HEK293 (cell line): ENCODE measurements around the gene DNAH6.
A peak's percentile ranks its signal among the peaks of the same experiment; 100 is the strongest.

Experiments used
- CTCF ChIA-PET: fragments of 350-600 bp; formaldehyde crosslinking; extraction: SDS; loops from one replicate; lab custom pipeline; 2021; ENCODE audit warnings: antibody characterized with exemption; lab: Yijun Ruan, JAX
- POLR2A ChIA-PET: fragments of 300-600 bp; formaldehyde crosslinking; extraction: SDS; loops from one replicate; lab custom pipeline; 2020; ENCODE audit warnings: antibody characterized with exemption, inconsistent platforms; lab: Yijun Ruan, JAX
- H3K27ac ChIP-seq: fragments of 200-500 bp; sonication (Bioruptor generic); 2 replicates; pipeline ENCODE4 v1.5.1; 2014; ENCODE audit warnings: low read depth, low read length, control low read depth, inconsistent platforms; ENCODE audit errors: extremely low read depth
- H3K36me3 ChIP-seq, 2 experiments: fragments of 200-500 bp in 1 of 2; sonication (Bioruptor generic) in 1 of 2; 1 replicate in 1 of 2; 2 replicates in 1 of 2; pipeline ENCODE4 v1.5.1; 2014 to 2017; ENCODE audit warnings: inconsistent platforms in 2 of 2, low read length in 2 of 2; ENCODE audit not compliant: control insufficient read depth in 2 of 2, insufficient read depth in 1 of 2
- H3K4me1 ChIP-seq: fragments of 200-500 bp; sonication (Bioruptor generic); 2 replicates; pipeline ENCODE4 v1.5.1; 2014; ENCODE audit warnings: mild to moderate bottlenecking, low read length, inconsistent platforms; ENCODE audit not compliant: control insufficient read depth, insufficient read depth
- H3K4me3 ChIP-seq: 2 replicates; pipeline ENCODE4 v1.5.1; 2011; ENCODE audit warnings: low read depth, mild to moderate bottlenecking, control low read depth, low read length, moderate library complexity
- H3K9me3 ChIP-seq: fragments of 200-500 bp; sonication (Bioruptor generic); 2 replicates; pipeline ENCODE4 v1.5.1; 2014; ENCODE audit warnings: low read depth, low read length, inconsistent platforms; ENCODE audit not compliant: control insufficient read depth, insufficient read depth
- KLF7 ChIP-seq: fragments of 450-650 bp; formaldehyde crosslinking; IDR thresholded peaks from 2 replicates; pipeline ENCODE4 v1.5.1; 2016; ENCODE audit warnings: missing biosample characterization, missing genetic modification characterization, borderline replicate concordance
- MYNN ChIP-seq: fragments of 450-650 bp; formaldehyde crosslinking; IDR thresholded peaks from 2 replicates; pipeline ENCODE4 v1.5.1; 2016; ENCODE audit warnings: missing biosample characterization, missing genetic modification characterization, borderline replicate concordance
- MZF1 ChIP-seq: fragments of 450-650 bp; formaldehyde crosslinking; IDR thresholded peaks from 2 replicates; pipeline ENCODE4 v1.5.1; 2017; ENCODE audit warnings: missing biosample characterization, missing genetic modification characterization, borderline replicate concordance
- REPIN1 ChIP-seq: fragments of 450-650 bp; formaldehyde crosslinking; IDR thresholded peaks from 2 replicates; pipeline ENCODE4 v1.5.1; 2017; ENCODE audit warnings: missing biosample characterization, missing genetic modification characterization, low read depth
- SP3 ChIP-seq: fragments of 450-650 bp; formaldehyde crosslinking; IDR thresholded peaks from 2 replicates; pipeline ENCODE4 v1.5.1; 2016; ENCODE audit warnings: missing biosample characterization, missing genetic modification characterization
- ZNF121 ChIP-seq: fragments of 450-650 bp; formaldehyde crosslinking; IDR thresholded peaks from 2 replicates; pipeline ENCODE4 v1.5.1; 2016; ENCODE audit warnings: missing biosample characterization, missing genetic modification characterization
- ZNF16 ChIP-seq: fragments of 450-650 bp; formaldehyde crosslinking; IDR thresholded peaks from 2 replicates; pipeline ENCODE4 v1.5.1; 2016; ENCODE audit warnings: low read depth, missing biosample characterization, missing genetic modification characterization
- ZNF274 ChIP-seq, 2 experiments: fragments of 200-500 bp in 1 of 2; fragments of 450-650 bp in 1 of 2; sonication (Bioruptor generic) in 1 of 2; formaldehyde crosslinking in 1 of 2; IDR thresholded peaks; 2 replicates each; pipeline versions ENCODE4 v1.5.1 to v1.6.1; 2014 to 2016; ENCODE audit warnings: borderline replicate concordance in 1 of 2, inconsistent platforms in 1 of 2, low read length in 1 of 2, missing biosample characterization in 1 of 2, missing genetic modification characterization in 1 of 2
- ZNF292 ChIP-seq: fragments of 450-650 bp; formaldehyde crosslinking; IDR thresholded peaks from 2 replicates; pipeline ENCODE4 v1.5.1; 2016; ENCODE audit warnings: low read depth, missing biosample characterization, missing genetic modification characterization, borderline replicate concordance
- ZNF302 ChIP-seq: fragments of 450-650 bp; formaldehyde crosslinking; IDR thresholded peaks from 2 replicates; pipeline ENCODE4 v1.5.1; 2016; ENCODE audit warnings: missing biosample characterization, missing genetic modification characterization, low read depth
- ZNF391 ChIP-seq: fragments of 450-650 bp; formaldehyde crosslinking; IDR thresholded peaks from 2 replicates; pipeline ENCODE4 v1.5.1; 2016; ENCODE audit warnings: low read depth, missing biosample characterization, missing genetic modification characterization, borderline replicate concordance
- ZNF48 ChIP-seq: fragments of 450-650 bp; formaldehyde crosslinking; IDR thresholded peaks from 2 replicates; pipeline ENCODE4 v1.5.1; 2016; ENCODE audit warnings: missing biosample characterization, missing genetic modification characterization
- ZNF548 ChIP-seq: fragments of 450-650 bp; formaldehyde crosslinking; IDR thresholded peaks from 2 replicates; pipeline ENCODE4 v1.5.1; 2016; ENCODE audit warnings: missing biosample characterization, missing genetic modification characterization
- ZNF549 ChIP-seq: fragments of 450-650 bp; IDR thresholded peaks from 2 replicates; pipeline ENCODE4 v1.5.1; 2018; ENCODE audit warnings: missing biosample characterization, missing genetic modification characterization, mild to moderate bottlenecking, inconsistent platforms, moderate library complexity
- ZNF596 ChIP-seq: fragments of 450-650 bp; IDR thresholded peaks from 2 replicates; pipeline ENCODE4 v1.5.0; 2018; ENCODE audit warnings: missing biosample characterization, mild to moderate bottlenecking, missing genetic modification characterization, moderate library complexity
- ZNF626 ChIP-seq: fragments of 450-650 bp; sonication (Bioruptor Pico); formaldehyde crosslinking; IDR thresholded peaks from 2 replicates; pipeline ENCODE4 v1.5.1; 2018; ENCODE audit warnings: missing biosample characterization, missing genetic modification characterization, inconsistent platforms
- ZNF654 ChIP-seq: fragments of 450-650 bp; formaldehyde crosslinking; IDR thresholded peaks from 2 replicates; pipeline ENCODE4 v1.5.1; 2016; ENCODE audit warnings: low read depth, missing biosample characterization, missing genetic modification characterization
- ZNF677 ChIP-seq: fragments of 450-650 bp; IDR thresholded peaks from 2 replicates; pipeline ENCODE4 v1.5.0; 2018; ENCODE audit warnings: missing biosample characterization, mild to moderate bottlenecking, missing genetic modification characterization, moderate library complexity
- ZNF747 ChIP-seq: fragments of 450-650 bp; formaldehyde crosslinking; IDR thresholded peaks from 2 replicates; pipeline ENCODE4 v1.5.1; 2016; ENCODE audit warnings: missing biosample characterization, missing genetic modification characterization
- ZNF791 ChIP-seq: fragments of 450-650 bp; formaldehyde crosslinking; IDR thresholded peaks from 2 replicates; pipeline ENCODE4 v1.5.1; 2016; ENCODE audit warnings: missing biosample characterization, missing genetic modification characterization
- ZNF837 ChIP-seq: fragments of 450-650 bp; formaldehyde crosslinking; IDR thresholded peaks from 2 replicates; pipeline ENCODE4 v1.5.1; 2016; ENCODE audit warnings: missing biosample characterization, missing genetic modification characterization
- ZXDB ChIP-seq: fragments of 450-650 bp; formaldehyde crosslinking; IDR thresholded peaks from 2 replicates; pipeline ENCODE4 v1.5.1; 2016; ENCODE audit warnings: missing biosample characterization, missing genetic modification characterization
- TF ChIP-seq, protein P1 (sequence below): fragments of 450-650 bp; formaldehyde crosslinking; IDR thresholded peaks from 2 replicates; pipeline ENCODE4 v1.5.1; 2016; ENCODE audit warnings: missing biosample characterization, missing genetic modification characterization
- TF ChIP-seq, protein P2 (sequence below): fragments of 450-650 bp; formaldehyde crosslinking; IDR thresholded peaks from 2 replicates; pipeline ENCODE4 v1.5.1; 2016; ENCODE audit warnings: missing biosample characterization, missing genetic modification characterization
- TF ChIP-seq, protein P3 (sequence below): fragments of 450-650 bp; formaldehyde crosslinking; IDR thresholded peaks from 2 replicates; pipeline ENCODE4 v1.5.1; 2016; ENCODE audit warnings: missing biosample characterization, missing genetic modification characterization

DNAH6 gene

DNA sequence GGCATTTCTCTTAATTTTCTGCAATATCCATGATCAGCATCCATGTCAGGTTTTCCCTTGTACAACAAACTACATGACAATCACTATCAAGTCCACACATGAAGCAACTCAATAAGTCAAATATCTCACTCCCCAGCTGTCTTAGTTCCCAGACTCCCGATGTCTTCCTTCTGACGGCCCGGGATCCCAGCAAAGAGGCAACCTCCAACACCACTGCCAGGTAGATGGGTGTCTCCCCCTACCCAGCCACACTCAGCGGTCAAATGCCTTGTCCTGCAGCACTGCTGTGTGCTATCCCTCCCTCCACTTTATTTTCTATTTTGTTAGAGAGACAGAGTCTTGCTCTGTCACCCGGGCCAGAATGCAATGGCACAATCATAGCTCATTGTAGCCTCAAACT is 341.3 kb downstream of the DNAH6 start (continued):
- no peak for TF ChIP-seq ZNF548 (tag by site-specific recombination)
- TF ChIP-seq ZNF274 (IDR thresholded peaks at IDR 0.05; ENCODE audit: low read length), result no peak
- TF ChIP-seq ZNF274 (tag by site-specific recombination; IDR thresholded peaks at IDR 0.05; ENCODE audit: borderline replicate concordance), result no peak
- TF ChIP-seq, all 188 proteins: peak for 0

DNA sequence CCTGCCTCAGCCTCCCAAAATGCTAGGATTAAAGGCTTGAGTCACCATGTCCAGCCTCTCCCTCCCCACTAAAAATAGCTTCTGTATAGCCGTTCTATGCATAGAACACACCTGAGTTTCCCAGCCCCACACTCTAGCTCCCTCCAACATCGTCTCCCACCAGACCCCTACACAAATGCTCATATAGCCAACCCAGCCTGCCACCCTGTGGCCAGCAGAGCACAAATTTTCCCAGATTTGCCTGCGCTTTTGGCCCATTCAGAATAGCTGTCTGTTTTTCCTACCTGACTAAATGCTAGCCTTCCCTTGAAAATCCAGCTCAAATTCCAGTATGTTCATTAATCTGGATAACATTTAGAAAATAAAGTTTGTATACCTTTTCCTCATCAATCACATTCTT is 341.8 kb downstream of the DNAH6 start:
- CTCF ChIA-PET, result interaction anchor here (0.7 to 2.4 kb wide), 11 partner anchors 11 to 365 kb away, joined by 3 to 8 read pairs (median 4); no protein-coding TSS in a partner anchor
- TF ChIP-seq ZNF654, result peak; percentile 8; the same call in 1 of the 2 replicates
- no peak for TF ChIP-seq ZNF292
- Histone ChIP-seq H3K4me3 (no peak overlapping the region), H3K9me3 (no peaks in the 10 kb centered on the region), H3K27ac (no peak overlapping the region), H3K4me1 (no peaks in the 10 kb centered on the region), H3K36me3 (no peaks in the 10 kb centered on the region)
- POLR2A ChIA-PET, result no interaction called here

DNA sequence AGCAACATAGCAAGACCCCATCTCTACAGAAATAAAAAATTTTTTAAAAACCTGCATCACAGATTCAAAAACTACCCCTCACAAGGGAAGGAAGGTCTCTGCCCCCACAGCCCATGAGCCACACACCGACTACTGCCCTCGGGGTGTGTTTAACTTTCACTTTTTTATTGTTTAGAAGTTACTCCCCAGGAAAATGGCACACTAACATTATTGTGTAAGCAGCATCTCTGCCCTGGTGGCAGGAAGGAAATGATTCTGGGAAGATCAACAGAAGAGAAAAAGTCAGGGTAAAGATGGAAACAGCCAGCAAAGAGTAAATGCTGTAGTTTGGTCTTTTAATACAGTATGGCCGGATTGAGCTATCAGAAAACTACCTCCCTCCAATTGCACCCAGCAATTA is 342.6 kb downstream of the DNAH6 start:
- H3K9me3 ChIP-seq, result no peaks in the 10 kb centered on the region
- no peak for TF ChIP-seq ZXDB
- TF ChIP-seq ZNF391, result no peak
- TF ChIP-seq KLF7 (tag by site-specific recombination), result no peak
- POLR2A ChIA-PET, result no interaction called here
- H3K4me1 ChIP-seq, result no peaks in the 10 kb centered on the region
- no peaks in the 10 kb centered on the region for H3K36me3 ChIP-seq
- CTCF ChIA-PET, result interaction anchor here (1.4 to 2.4 kb wide), 2 partner anchors 17 to 118 kb away, joined by 3 to 8 read pairs; no protein-coding TSS in a partner anchor
- H3K4me3 ChIP-seq, result no peak overlapping the region
- no peak overlapping the region for H3K27ac ChIP-seq

DNA sequence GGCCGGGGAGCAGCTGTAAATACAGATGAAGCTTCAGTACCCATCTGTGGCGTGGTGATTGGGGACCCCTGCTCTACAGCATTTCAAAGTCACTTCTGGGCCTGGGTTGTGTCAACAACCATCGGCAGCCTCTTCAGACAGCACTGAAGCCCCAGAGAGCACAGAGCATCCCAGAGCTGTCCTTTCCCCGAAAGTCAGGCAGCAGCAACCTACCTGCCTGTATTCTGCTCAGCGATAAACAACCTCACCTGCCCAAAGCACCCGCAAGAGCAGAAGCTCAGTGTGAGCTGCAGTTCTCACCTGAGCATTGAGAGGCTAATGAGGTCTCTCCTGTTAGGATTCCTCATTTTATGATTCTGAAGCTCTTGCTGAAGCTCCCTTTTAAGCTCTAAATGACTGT is 345.2 kb downstream of the DNAH6 start:
- no peak overlapping the region for H3K27ac ChIP-seq
- H3K9me3 ChIP-seq, result no peaks in the 10 kb centered on the region
- H3K36me3 ChIP-seq, result no peaks in the 10 kb centered on the region
- POLR2A ChIA-PET, result no interaction called here
- no peaks in the 10 kb centered on the region for H3K4me1 ChIP-seq
- CTCF ChIA-PET, result interaction anchor here (0.6 to 1.1 kb wide), 2 partner anchors 120 to 332 kb away, joined by 3 to 4 read pairs; no protein-coding TSS in a partner anchor
- H3K4me3 ChIP-seq, result no peak overlapping the region
- TF ChIP-seq REPIN1 (tag by site-specific recombination), result no peak
- no peak for TF ChIP-seq ZNF626
- TF ChIP-seq ZNF747 (tag by site-specific recombination), result no peak
- no peak for TF ChIP-seq ZNF837 (tag by site-specific recombination)
- TF ChIP-seq ZNF121, result no peak
- no peak for TF ChIP-seq ZNF549 (tag by site-specific recombination)
- TF ChIP-seq MZF1 (tag by site-specific recombination), result no peak
- TF ChIP-seq, protein P1, sequence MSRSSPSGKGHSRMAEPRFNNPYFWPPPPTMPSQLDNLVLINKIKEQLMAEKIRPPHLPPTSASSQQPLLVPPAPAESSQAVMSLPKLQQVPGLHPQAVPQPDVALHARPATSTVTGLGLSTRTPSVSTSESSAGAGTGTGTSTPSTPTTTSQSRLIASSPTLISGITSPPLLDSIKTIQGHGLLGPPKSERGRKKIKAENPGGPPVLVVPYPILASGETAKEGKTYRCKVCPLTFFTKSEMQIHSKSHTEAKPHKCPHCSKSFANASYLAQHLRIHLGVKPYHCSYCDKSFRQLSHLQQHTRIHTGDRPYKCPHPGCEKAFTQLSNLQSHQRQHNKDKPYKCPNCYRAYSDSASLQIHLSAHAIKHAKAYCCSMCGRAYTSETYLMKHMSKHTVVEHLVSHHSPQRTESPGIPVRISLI (tag by site-specific recombination), result no peak
- TF ChIP-seq, protein P2, sequence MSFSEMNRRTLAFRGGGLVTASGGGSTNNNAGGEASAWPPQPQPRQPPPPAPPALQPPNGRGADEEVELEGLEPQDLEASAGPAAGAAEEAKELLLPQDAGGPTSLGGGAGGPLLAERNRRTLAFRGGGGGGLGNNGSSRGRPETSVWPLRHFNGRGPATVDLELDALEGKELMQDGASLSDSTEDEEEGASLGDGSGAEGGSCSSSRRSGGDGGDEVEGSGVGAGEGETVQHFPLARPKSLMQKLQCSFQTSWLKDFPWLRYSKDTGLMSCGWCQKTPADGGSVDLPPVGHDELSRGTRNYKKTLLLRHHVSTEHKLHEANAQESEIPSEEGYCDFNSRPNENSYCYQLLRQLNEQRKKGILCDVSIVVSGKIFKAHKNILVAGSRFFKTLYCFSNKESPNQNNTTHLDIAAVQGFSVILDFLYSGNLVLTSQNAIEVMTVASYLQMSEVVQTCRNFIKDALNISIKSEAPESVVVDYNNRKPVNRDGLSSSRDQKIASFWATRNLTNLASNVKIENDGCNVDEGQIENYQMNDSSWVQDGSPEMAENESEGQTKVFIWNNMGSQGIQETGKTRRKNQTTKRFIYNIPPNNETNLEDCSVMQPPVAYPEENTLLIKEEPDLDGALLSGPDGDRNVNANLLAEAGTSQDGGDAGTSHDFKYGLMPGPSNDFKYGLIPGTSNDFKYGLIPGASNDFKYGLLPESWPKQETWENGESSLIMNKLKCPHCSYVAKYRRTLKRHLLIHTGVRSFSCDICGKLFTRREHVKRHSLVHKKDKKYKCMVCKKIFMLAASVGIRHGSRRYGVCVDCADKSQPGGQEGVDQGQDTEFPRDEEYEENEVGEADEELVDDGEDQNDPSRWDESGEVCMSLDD (tag by site-specific recombination), result no peak
- no peak for TF ChIP-seq ZNF677
- TF ChIP-seq MYNN (tag by site-specific recombination), result no peak
- TF ChIP-seq ZNF596 (tag by site-specific recombination), result no peak
- no peak for TF ChIP-seq ZNF791
- TF ChIP-seq, protein P3, sequence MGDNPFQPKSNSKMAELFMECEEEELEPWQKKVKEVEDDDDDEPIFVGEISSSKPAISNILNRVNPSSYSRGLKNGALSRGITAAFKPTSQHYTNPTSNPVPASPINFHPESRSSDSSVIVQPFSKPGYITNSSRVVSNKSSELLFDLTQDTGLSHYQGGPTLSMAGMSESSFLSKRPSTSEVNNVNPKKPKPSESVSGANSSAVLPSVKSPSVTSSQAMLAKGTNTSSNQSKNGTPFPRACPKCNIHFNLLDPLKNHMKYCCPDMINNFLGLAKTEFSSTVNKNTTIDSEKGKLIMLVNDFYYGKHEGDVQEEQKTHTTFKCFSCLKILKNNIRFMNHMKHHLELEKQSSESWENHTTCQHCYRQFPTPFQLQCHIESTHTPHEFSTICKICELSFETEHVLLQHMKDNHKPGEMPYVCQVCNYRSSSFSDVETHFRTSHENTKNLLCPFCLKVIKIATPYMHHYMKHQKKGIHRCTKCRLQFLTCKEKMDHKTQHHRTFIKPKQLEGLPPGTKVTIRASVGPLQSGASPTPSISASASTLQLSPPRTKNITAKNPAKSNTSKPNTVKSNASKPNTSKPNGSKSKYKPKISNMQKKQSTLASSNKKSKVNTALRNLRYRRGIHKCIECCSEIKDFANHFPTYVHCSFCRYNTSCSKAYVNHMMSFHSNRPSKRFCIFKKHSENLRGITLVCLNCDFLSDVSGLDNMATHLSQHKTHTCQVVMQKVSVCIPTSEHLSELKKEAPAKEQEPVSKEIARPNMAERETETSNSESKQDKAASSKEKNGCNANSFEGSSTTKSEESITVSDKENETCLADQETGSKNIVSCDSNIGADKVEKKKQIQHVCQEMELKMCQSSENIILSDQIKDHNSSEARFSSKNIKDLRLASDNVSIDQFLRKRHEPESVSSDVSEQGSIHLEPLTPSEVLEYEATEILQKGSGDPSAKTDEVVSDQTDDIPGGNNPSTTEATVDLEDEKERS (tag by site-specific recombination), result no peak
- no peak for TF ChIP-seq SP3
- TF ChIP-seq ZNF16 (tag by site-specific recombination), result no peak
- TF ChIP-seq ZNF48 (tag by site-specific recombination), result no peak
- TF ChIP-seq ZNF302 (tag by site-specific recombination), result no peak
